ENCODE measurements around the gene ADCY9. TPM values are rescaled to one million over a fixed set of nuclear protein-coding genes. Genes with fewer than 3 reads are reported as not detected.

The ADCY9 gene
- total RNA-seq, 2 donors from 2014 or later, result 18.6 to 18.7 TPM

- Mint-ChIP-seq H3K27ac (peak overlapping the region; percentile 91), H3K36me3 (ENCODE audit: insufficient read depth in 2 of 2) (no peaks in the 10 kb centered on the region), H3K9me3 (no peaks in the 10 kb centered on the region), H3K4me1 (ENCODE audit: low read depth) (peaks cover 5% of the 10 kb centered on the region), H3K4me3 (peak overlapping the region; percentile 45 to 78), H3K27me3 (ENCODE audit: low read depth) (no peaks in the 10 kb centered on the region)
- ATAC-seq (replicated peaks in 1 of 2) (no peak), DNase-seq (no peak)
Observed at GRCh38 chr16:4019371-4019791, 96.9 kb downstream of the ADCY9 start.

- DNase-seq (no peak), ATAC-seq (replicated peaks in 1 of 2) (no peak)
- no peaks in the 10 kb centered on the region for H3K9me3 Mint-ChIP-seq
- no peak overlapping the region for H3K27ac Mint-ChIP-seq
- no peaks in the 10 kb centered on the region for H3K27me3 Mint-ChIP-seq (ENCODE audit: low read depth)
- peaks cover 5% of the 10 kb centered on the region for H3K4me1 Mint-ChIP-seq (ENCODE audit: low read depth)
- H3K4me3 Mint-ChIP-seq, result no peak overlapping the region
- H3K36me3 Mint-ChIP-seq (ENCODE audit: insufficient read depth in 2 of 2), result no peaks in the 10 kb centered on the region
Observed at GRCh38 chr16:4018391-4018790, 97.9 kb downstream of the ADCY9 start.

GRCh38 chr16:4017807-4018206, 98.4 kb downstream of the ADCY9 start:
- ATAC-seq (replicated peaks in 1 of 2) (no peak), DNase-seq (no peak)
- H3K36me3 Mint-ChIP-seq (ENCODE audit: insufficient read depth in 2 of 2), result no peaks in the 10 kb centered on the region
- H3K9me3 Mint-ChIP-seq, result no peaks in the 10 kb centered on the region
- no peak overlapping the region for H3K4me3 Mint-ChIP-seq
- no peak overlapping the region for H3K27ac Mint-ChIP-seq
- H3K4me1 Mint-ChIP-seq (ENCODE audit: low read depth), result peaks cover 5% of the 10 kb centered on the region
- H3K27me3 Mint-ChIP-seq (ENCODE audit: low read depth), result no peaks in the 10 kb centered on the region

- peaks cover 5% of the 10 kb centered on the region for H3K4me1 Mint-ChIP-seq (ENCODE audit: low read depth)
- no peak overlapping the region for H3K4me3 Mint-ChIP-seq
- no peak for DNase-seq
- H3K9me3 Mint-ChIP-seq, result no peaks in the 10 kb centered on the region
- H3K27me3 Mint-ChIP-seq (ENCODE audit: low read depth), result no peaks in the 10 kb centered on the region
- H3K27ac Mint-ChIP-seq, result peak overlapping the region; percentile 48
- H3K36me3 Mint-ChIP-seq (ENCODE audit: insufficient read depth in 2 of 2), result no peaks in the 10 kb centered on the region
- ATAC-seq (replicated peaks in 1 of 2), result no peak
Observed at GRCh38 chr16:4016658-4017057, 99.6 kb downstream of the ADCY9 start.

- Mint-ChIP-seq H3K4me3 (no peak overlapping the region), H3K9me3 (no peaks in the 10 kb centered on the region), H3K4me1 (ENCODE audit: low read depth) (peaks cover 5% of the 10 kb centered on the region), H3K27me3 (ENCODE audit: low read depth) (no peaks in the 10 kb centered on the region), H3K27ac (no peak overlapping the region), H3K36me3 (ENCODE audit: insufficient read depth in 2 of 2) (no peaks in the 10 kb centered on the region)
- DNase-seq, result no peak
- ATAC-seq (replicated peaks in 1 of 2), result no peak
Observed at GRCh38 chr16:4016005-4016352, 100.3 kb downstream of the ADCY9 start.

- H3K27me3 Mint-ChIP-seq (ENCODE audit: low read depth), result no peaks in the 10 kb centered on the region
- H3K36me3 Mint-ChIP-seq (ENCODE audit: insufficient read depth in 2 of 2), result no peaks in the 10 kb centered on the region
- H3K4me1 Mint-ChIP-seq (ENCODE audit: low read depth), result peaks cover 5% of the 10 kb centered on the region
- no peak overlapping the region for H3K27ac Mint-ChIP-seq
- no peak overlapping the region for H3K4me3 Mint-ChIP-seq
- no peak for ATAC-seq (replicated peaks in 1 of 2)
- no peak for DNase-seq
- H3K9me3 Mint-ChIP-seq, result no peaks in the 10 kb centered on the region
Observed at GRCh38 chr16:4015275-4016004, 100.8 kb downstream of the ADCY9 start.

- Mint-ChIP-seq H3K4me1 (ENCODE audit: low read depth) (no peaks in the 10 kb centered on the region), H3K4me3 (no peak overlapping the region), H3K36me3 (ENCODE audit: insufficient read depth in 2 of 2) (no peaks in the 10 kb centered on the region), H3K27me3 (ENCODE audit: low read depth) (no peaks in the 10 kb centered on the region), H3K9me3 (no peaks in the 10 kb centered on the region), H3K27ac (no peak overlapping the region)
- DNase-seq, result no peak
- no peak for ATAC-seq (replicated peaks in 1 of 2)
Observed at GRCh38 chr16:4011940-4012629, 104.2 kb downstream of the ADCY9 start.

- no peaks in the 10 kb centered on the region for H3K4me1 Mint-ChIP-seq (ENCODE audit: low read depth)
- H3K27ac Mint-ChIP-seq, result no peak overlapping the region
- H3K27me3 Mint-ChIP-seq (ENCODE audit: low read depth), result no peaks in the 10 kb centered on the region
- DNase-seq (no peak), ATAC-seq (replicated peaks in 1 of 2) (no peak)
- H3K4me3 Mint-ChIP-seq, result no peak overlapping the region
- H3K9me3 Mint-ChIP-seq, result no peaks in the 10 kb centered on the region
- no peaks in the 10 kb centered on the region for H3K36me3 Mint-ChIP-seq (ENCODE audit: insufficient read depth in 2 of 2)
Observed at GRCh38 chr16:4011225-4011939, 104.9 kb downstream of the ADCY9 start.

GRCh38 chr16:4010225-4011158, 105.8 kb downstream of the ADCY9 start:
- Mint-ChIP-seq H3K27ac (no peak overlapping the region), H3K27me3 (ENCODE audit: low read depth) (no peaks in the 10 kb centered on the region), H3K9me3 (no peaks in the 10 kb centered on the region), H3K36me3 (ENCODE audit: insufficient read depth in 2 of 2) (no peaks in the 10 kb centered on the region), H3K4me3 (no peak overlapping the region), H3K4me1 (ENCODE audit: low read depth) (no peaks in the 10 kb centered on the region)
- ATAC-seq (replicated peaks in 1 of 2) (no peak), DNase-seq (no peak)

- H3K4me3 Mint-ChIP-seq, result no peak overlapping the region
- no peak overlapping the region for H3K27ac Mint-ChIP-seq
- ATAC-seq (replicated peaks in 1 of 2), result no peak
- H3K9me3 Mint-ChIP-seq, result no peaks in the 10 kb centered on the region
- no peaks in the 10 kb centered on the region for H3K36me3 Mint-ChIP-seq (ENCODE audit: insufficient read depth in 2 of 2)
- DNase-seq, result no peak
- no peaks in the 10 kb centered on the region for H3K4me1 Mint-ChIP-seq (ENCODE audit: low read depth)
- no peaks in the 10 kb centered on the region for H3K27me3 Mint-ChIP-seq (ENCODE audit: low read depth)
Observed at GRCh38 chr16:4009177-4009576, 107.1 kb downstream of the ADCY9 start.

GRCh38 chr16:4008116-4008515, 108.1 kb downstream of the ADCY9 start:
- no peaks in the 10 kb centered on the region for H3K27me3 Mint-ChIP-seq (ENCODE audit: low read depth)
- no peaks in the 10 kb centered on the region for H3K4me1 Mint-ChIP-seq (ENCODE audit: low read depth)
- no peak overlapping the region for H3K4me3 Mint-ChIP-seq
- no peak overlapping the region for H3K27ac Mint-ChIP-seq
- H3K9me3 Mint-ChIP-seq, result no peaks in the 10 kb centered on the region
- no peaks in the 10 kb centered on the region for H3K36me3 Mint-ChIP-seq (ENCODE audit: insufficient read depth in 2 of 2)
- ATAC-seq (replicated peaks in 1 of 2) (no peak), DNase-seq (no peak)

- no peak for DNase-seq
- no peak overlapping the region for H3K4me3 Mint-ChIP-seq
- H3K36me3 Mint-ChIP-seq (ENCODE audit: insufficient read depth in 2 of 2), result no peaks in the 10 kb centered on the region
- H3K27me3 Mint-ChIP-seq (ENCODE audit: low read depth), result no peaks in the 10 kb centered on the region
- no peaks in the 10 kb centered on the region for H3K4me1 Mint-ChIP-seq (ENCODE audit: low read depth)
- H3K9me3 Mint-ChIP-seq, result no peaks in the 10 kb centered on the region
- no peak for ATAC-seq (replicated peaks in 1 of 2)
- H3K27ac Mint-ChIP-seq, result peak overlapping the region; percentile 39
Observed at GRCh38 chr16:4006397-4006999, 109.7 kb downstream of the ADCY9 start.

All from activated T-cell treated with anti-CD3 and anti-CD28 coated beads, Interleukin-2, amount 50 U/mL, for 72 hours (primary cell).